RWPE2 (cell line): ENCODE data around the gene CAVIN3.
"Not testable (repeated sequence)": the region's sequence is repeated elsewhere in the genome, so short reads cannot be mapped to it uniquely, and the experiment has no call there.

ENCODE experiments used
- ATAC-seq: fragments of 200-7000 bp; cut with Tn5 transposase; 3 replicates; pipeline ENCODE4 v1.9.1; 2021; ENCODE audit warnings: low read depth
- DNase-seq: peaks from one replicate; pipeline ENCODE4 v3.0.0-alpha.2; 2020; ENCODE audit warnings: low spot score
- H3K27ac ChIP-seq: fragments of 450-650 bp; 2 replicates; pipeline ENCODE4 v1.5.1; 2017; ENCODE audit warnings: mild to moderate bottlenecking; ENCODE audit not compliant: poor library complexity, severe bottlenecking
- H3K27me3 ChIP-seq: fragments of 250-450 bp; sonication (Bioruptor Pico); 2 replicates; pipeline ENCODE4 v1.5.1; 2021; ENCODE audit warnings: mild to moderate bottlenecking, moderate library complexity; ENCODE audit not compliant: insufficient read depth, poor library complexity, severe bottlenecking
- H3K36me3 ChIP-seq: fragments of 250-450 bp; sonication (Bioruptor Pico); 2 replicates; pipeline ENCODE4 v1.5.1; 2020; ENCODE audit warnings: low read depth, mild to moderate bottlenecking, moderate library complexity
- H3K4me1 ChIP-seq: fragments of 250-450 bp; sonication (Bioruptor Pico); 2 replicates; pipeline ENCODE4 v1.5.1; 2021; ENCODE audit warnings: mild to moderate bottlenecking, moderate library complexity; ENCODE audit not compliant: insufficient read depth, poor library complexity, severe bottlenecking
- H3K4me3 ChIP-seq: fragments of 250-450 bp; sonication (Bioruptor Pico); 2 replicates; pipeline ENCODE4 v1.5.1; 2021; ENCODE audit warnings: mild to moderate bottlenecking, moderate library complexity; ENCODE audit not compliant: severe bottlenecking
- H3K9me3 ChIP-seq: fragments of 250-450 bp; sonication (Bioruptor Pico); 2 replicates; pipeline ENCODE4 v1.5.1; 2021; ENCODE audit warnings: mild to moderate bottlenecking, moderate library complexity; ENCODE audit not compliant: severe bottlenecking
- CTCF ChIP-seq: fragments of 450-650 bp; IDR thresholded peaks from one replicate; pipeline ENCODE4 v1.5.1; 2017; ENCODE audit warnings: mild to moderate bottlenecking, moderate library complexity; ENCODE audit not compliant: poor library complexity, severe bottlenecking

Gene CAVIN3

GRCh38 chr11:6284250-6284649, 36.1 kb downstream of the CAVIN3 start:
- no peak for TF ChIP-seq CTCF
- ATAC-seq (no peak), DNase-seq (no peak)
- no peak overlapping the region for H3K27ac ChIP-seq
- H3K9me3 ChIP-seq: no peaks in the 10 kb centered on the region
- peaks cover 12% of the 10 kb centered on the region for H3K4me1 ChIP-seq
- no peaks in the 10 kb centered on the region for H3K27me3 ChIP-seq
- no peak overlapping the region for H3K4me3 ChIP-seq
- H3K36me3 ChIP-seq: no peaks in the 10 kb centered on the region

- no peak overlapping the region for H3K27ac ChIP-seq
- peaks cover 9% of the 10 kb centered on the region for H3K4me1 ChIP-seq
- ATAC-seq (no peak), DNase-seq (no peak)
- no peaks in the 10 kb centered on the region for H3K27me3 ChIP-seq
- H3K9me3 ChIP-seq: no peaks in the 10 kb centered on the region
- H3K36me3 ChIP-seq: no peaks in the 10 kb centered on the region
- H3K4me3 ChIP-seq: no peak overlapping the region
- no peak for TF ChIP-seq CTCF
These were observed 36.8 kb downstream of the CAVIN3 start for GRCh38 chr11:6283453-6284023.

- H3K27ac ChIP-seq, H3K4me3 ChIP-seq, H3K4me1 ChIP-seq, H3K27me3 ChIP-seq, ATAC-seq, H3K36me3 ChIP-seq, DNase-seq, H3K9me3 ChIP-seq: not testable (repeated sequence)
These were observed 39.5 kb downstream of the CAVIN3 start for GRCh38 chr11:6280809-6281208.

- no peak for TF ChIP-seq CTCF
- DNase-seq (no peak), ATAC-seq (no peak)
- Histone ChIP-seq H3K4me3 (no peak overlapping the region), H3K27ac (no peak overlapping the region), H3K27me3 (no peaks in the 10 kb centered on the region), H3K9me3 (no peaks in the 10 kb centered on the region), H3K4me1 (no peaks in the 10 kb centered on the region), H3K36me3 (no peaks in the 10 kb centered on the region)
These were observed 47.1 kb downstream of the CAVIN3 start for GRCh38 chr11:6273188-6273587.

- no peaks in the 10 kb centered on the region for H3K4me1 ChIP-seq
- ATAC-seq (no peak), DNase-seq (no peak)
- H3K9me3 ChIP-seq: no peaks in the 10 kb centered on the region
- H3K4me3 ChIP-seq: no peak overlapping the region
- no peak overlapping the region for H3K27ac ChIP-seq
- TF ChIP-seq CTCF: no peak
- peaks cover 4% of the 10 kb centered on the region for H3K27me3 ChIP-seq
- H3K36me3 ChIP-seq: no peaks in the 10 kb centered on the region
These were observed 48.7 kb downstream of the CAVIN3 start for GRCh38 chr11:6271598-6271997.
